ENCODE results near the gene MAPT. TPM values are rescaled to one million over a fixed set of nuclear protein-coding genes. Genes with fewer than 3 reads are reported as not detected.
"Not testable (repeated sequence)": the region's sequence is repeated elsewhere in the genome, so short reads cannot be mapped to it uniquely, and the experiment has no call there.

MAPT gene
- polyA plus RNA-seq, 1 experiment = 0.27 TPM

DNA sequence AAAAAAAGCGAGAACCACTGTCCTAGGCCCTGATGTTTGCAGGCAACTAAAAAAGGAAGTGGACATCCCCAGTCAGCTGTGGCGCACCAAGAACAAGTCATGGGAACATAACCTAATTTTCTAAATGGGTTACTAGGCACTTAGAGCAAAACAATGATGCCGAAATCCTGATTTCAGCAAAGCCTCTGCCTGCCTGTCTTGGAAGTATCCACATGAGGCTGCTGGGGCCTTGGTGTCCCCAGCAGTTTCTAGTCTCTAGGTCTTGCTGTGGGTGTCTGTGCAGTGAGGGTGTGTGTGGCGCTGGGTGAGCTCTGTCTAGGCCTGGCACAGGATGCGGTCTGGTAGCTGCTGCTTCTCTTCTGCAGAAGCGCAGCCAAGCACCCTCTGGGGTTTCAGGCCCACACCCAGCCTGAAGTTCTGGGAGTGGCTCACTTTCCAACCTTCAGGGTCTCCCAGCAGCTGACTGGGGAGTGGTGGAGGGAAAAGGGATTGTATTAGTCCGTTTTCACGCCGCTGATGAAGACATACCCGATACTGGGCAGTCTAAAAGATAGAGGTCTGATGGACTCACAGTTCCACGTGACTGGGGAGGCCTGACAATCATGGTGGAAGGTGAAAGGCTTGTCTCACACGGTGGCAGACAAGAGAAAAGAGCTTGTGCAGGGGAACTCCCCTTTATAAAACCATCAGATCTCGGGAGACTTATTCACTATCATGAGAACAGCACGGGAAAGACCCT lies 125.8 kb downstream of the MAPT start:
- no peaks in the 10 kb centered on the region for H3K27me3 ChIP-seq (ENCODE audit: control insufficient read depth, insufficient read depth, low read length)
- H3K9me3 ChIP-seq (ENCODE audit: control insufficient read depth, insufficient read depth, low read length) = no peaks in the 10 kb centered on the region; the same call in 1 of the 2 replicates
- no peak for DNase-seq (ENCODE audit: low read depth, low spot score)
- H3K27ac ChIP-seq (ENCODE audit: low read depth, low read length) = no peak overlapping the region
- no peak for TF ChIP-seq CTCF (IDR thresholded peaks at IDR 0.05; ENCODE audit: low read depth, low read length)
- POLR2A ChIA-PET = interaction anchor here (0.6 kb wide), 2 partner anchors 10 to 146 kb away, joined by 5 read pairs; no protein-coding TSS in a partner anchor
- CTCF ChIA-PET = interaction anchor here (0.6 to 1.2 kb wide), 4 partner anchors 18 to 196 kb away, joined by 3 to 4 read pairs (median 3); no protein-coding TSS in a partner anchor
- H3K4me3 ChIP-seq (ENCODE audit: low read depth, low read length) = no peak overlapping the region

DNA sequence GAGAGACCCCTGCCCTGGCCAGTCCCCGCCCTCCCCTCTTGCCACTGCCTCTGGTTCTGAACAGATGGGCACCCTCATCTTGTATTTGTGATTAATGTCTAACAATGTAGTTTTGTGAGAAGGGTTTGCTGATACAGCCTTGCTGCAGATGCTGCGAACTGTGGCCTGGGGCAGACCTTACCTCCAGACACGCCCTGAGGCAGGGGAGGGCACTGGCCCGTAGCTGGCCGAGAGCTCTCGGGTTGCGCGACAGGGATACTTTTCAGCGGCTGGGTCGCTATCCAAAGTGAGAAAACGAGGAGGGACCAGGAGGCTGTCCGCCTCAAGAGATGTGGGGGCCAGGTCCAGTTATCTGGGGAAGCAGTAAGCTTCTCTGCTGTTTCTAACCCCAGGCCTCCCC lies 126.6 kb downstream of the MAPT start:
- no peak for DNase-seq (ENCODE audit: low read depth, low spot score)
- POLR2A ChIA-PET = no interaction called here

GRCh38 chr17:46023366-46023765 lies 129.0 kb downstream of the MAPT start:
- H3K4me3 ChIP-seq (ENCODE audit: low read depth, low read length); POLR2A ChIA-PET; H3K27me3 ChIP-seq (ENCODE audit: control insufficient read depth, insufficient read depth, low read length); H3K27ac ChIP-seq (ENCODE audit: low read depth, low read length); DNase-seq (ENCODE audit: low read depth, low spot score); H3K9me3 ChIP-seq (ENCODE audit: control insufficient read depth, insufficient read depth, low read length): not testable (repeated sequence)
- CTCF ChIA-PET = interaction anchor here (0.7 kb wide), 1 partner anchor 21 kb away, joined by 3 read pairs; no protein-coding TSS in a partner anchor

More for the DNA sequence above, 126.6 kb downstream of the MAPT start:
- Histone ChIP-seq H3K4me3 (ENCODE audit: low read depth, low read length) (no peak overlapping the region), H3K27ac (ENCODE audit: low read depth, low read length) (no peak overlapping the region), H3K9me3 (ENCODE audit: control insufficient read depth, insufficient read depth, low read length) (no peaks in the 10 kb centered on the region; the same call in 1 of the 2 replicates), H3K27me3 (ENCODE audit: control insufficient read depth, insufficient read depth, low read length) (no peaks in the 10 kb centered on the region)
- no peak for TF ChIP-seq CTCF (IDR thresholded peaks at IDR 0.05; ENCODE audit: low read depth, low read length)
- CTCF ChIA-PET = interaction anchor here (0.6 kb wide), 1 partner anchor 195 kb away, joined by 3 read pairs; no protein-coding TSS in a partner anchor

DNA sequence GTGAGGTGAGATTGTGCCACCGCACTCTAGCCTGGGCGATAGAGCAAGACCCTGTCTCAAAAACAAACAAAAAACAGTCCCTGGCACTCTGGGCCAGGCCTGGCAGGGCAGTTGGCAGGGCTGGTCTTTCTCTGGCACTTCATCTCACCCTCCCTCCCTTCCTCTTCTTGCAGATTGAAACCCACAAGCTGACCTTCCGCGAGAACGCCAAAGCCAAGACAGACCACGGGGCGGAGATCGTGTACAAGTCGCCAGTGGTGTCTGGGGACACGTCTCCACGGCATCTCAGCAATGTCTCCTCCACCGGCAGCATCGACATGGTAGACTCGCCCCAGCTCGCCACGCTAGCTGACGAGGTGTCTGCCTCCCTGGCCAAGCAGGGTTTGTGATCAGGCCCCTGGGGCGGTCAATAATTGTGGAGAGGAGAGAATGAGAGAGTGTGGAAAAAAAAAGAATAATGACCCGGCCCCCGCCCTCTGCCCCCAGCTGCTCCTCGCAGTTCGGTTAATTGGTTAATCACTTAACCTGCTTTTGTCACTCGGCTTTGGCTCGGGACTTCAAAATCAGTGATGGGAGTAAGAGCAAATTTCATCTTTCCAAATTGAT lies 129.5 kb downstream of the MAPT start:
- Histone ChIP-seq H3K9me3 (ENCODE audit: control insufficient read depth, insufficient read depth, low read length) (no peaks in the 10 kb centered on the region; the same call in 1 of the 2 replicates), H3K4me3 (ENCODE audit: low read depth, low read length) (no peak overlapping the region), H3K27ac (ENCODE audit: low read depth, low read length) (no peak overlapping the region), H3K27me3 (ENCODE audit: control insufficient read depth, insufficient read depth, low read length) (no peaks in the 10 kb centered on the region)
- ChIA-PET POLR2A (no interaction called here), CTCF (interaction anchor here (0.7 kb wide), 1 partner anchor 20 kb away, joined by 3 read pairs; no protein-coding TSS in a partner anchor)
- no peak for DNase-seq (ENCODE audit: low read depth, low spot score)
- TF ChIP-seq CTCF (IDR thresholded peaks at IDR 0.05; ENCODE audit: low read depth, low read length) = no peak

DNA sequence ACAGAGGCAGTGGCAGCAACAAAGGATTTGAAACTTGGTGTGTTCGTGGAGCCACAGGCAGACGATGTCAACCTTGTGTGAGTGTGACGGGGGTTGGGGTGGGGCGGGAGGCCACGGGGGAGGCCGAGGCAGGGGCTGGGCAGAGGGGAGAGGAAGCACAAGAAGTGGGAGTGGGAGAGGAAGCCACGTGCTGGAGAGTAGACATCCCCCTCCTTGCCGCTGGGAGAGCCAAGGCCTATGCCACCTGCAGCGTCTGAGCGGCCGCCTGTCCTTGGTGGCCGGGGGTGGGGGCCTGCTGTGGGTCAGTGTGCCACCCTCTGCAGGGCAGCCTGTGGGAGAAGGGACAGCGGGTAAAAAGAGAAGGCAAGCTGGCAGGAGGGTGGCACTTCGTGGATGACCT lies 130.2 kb downstream of the MAPT start:
- CTCF ChIA-PET = no interaction called here
- DNase-seq (ENCODE audit: low read depth, low spot score) = no peak
- no peaks in the 10 kb centered on the region; the same call in 1 of the 2 replicates for H3K9me3 ChIP-seq (ENCODE audit: control insufficient read depth, insufficient read depth, low read length)

More for the DNA sequence above, 130.2 kb downstream of the MAPT start:
- Histone ChIP-seq H3K27ac (ENCODE audit: low read depth, low read length) (no peak overlapping the region), H3K4me3 (ENCODE audit: low read depth, low read length) (no peak overlapping the region), H3K27me3 (ENCODE audit: control insufficient read depth, insufficient read depth, low read length) (no peaks in the 10 kb centered on the region)
- POLR2A ChIA-PET = no interaction called here
- no peak for TF ChIP-seq CTCF (IDR thresholded peaks at IDR 0.05; ENCODE audit: low read depth, low read length)
